ENCODE data around the gene PTCD2. TPM values are rescaled to one million over a fixed set of nuclear protein-coding genes. Genes with fewer than 3 reads are reported as not detected.

The PTCD2 gene
- total RNA-seq, 2 experiments from 2014 or later: 14.4 to 14.9 TPM

Other genes with a start within 250 kb of the PTCD2 start
- gene MAP1B, start 212.9 kb upstream of the PTCD2 start, total RNA-seq: under 1 TPM; 0.10 to 0.27 TPM
- 100 to 1,000 TPM; 102 TPM for gene MRPS27, start 133 bp upstream of the PTCD2 start, total RNA-seq
- gene ZNF366, start 187.0 kb downstream of the PTCD2 start, total RNA-seq: not detected